HEK293T (cell line): Measurements from ENCODE around the gene GFRA1.
A peak's percentile ranks its signal among the peaks of the same experiment; 100 is the strongest.

Experiments
- CTCF ChIA-PET: fragments of 350-600 bp; formaldehyde crosslinking; extraction: SDS; loops from one replicate; lab custom pipeline; 2021; ENCODE audit warnings: antibody characterized with exemption, inconsistent platforms; lab: Yijun Ruan, JAX
- POLR2A ChIA-PET: fragments of 350-600 bp; formaldehyde crosslinking; extraction: SDS; loops from one replicate; lab custom pipeline; 2020; ENCODE audit warnings: antibody characterized with exemption, inconsistent platforms; lab: Yijun Ruan, JAX
- DNase-seq: peaks from one replicate; pipeline ENCODE4 v3.0.0; 2012; ENCODE audit warnings: mixed read lengths; ENCODE audit errors: extremely low spot score
- ARNT ChIP-seq: fragments of 450-650 bp; IDR thresholded peaks from 2 replicates; pipeline ENCODE4 v1.6.1; 2017; ENCODE audit warnings: mild to moderate bottlenecking
- BHLHE40 ChIP-seq: fragments of 450-650 bp; IDR thresholded peaks from 2 replicates; pipeline ENCODE4 v1.6.1; 2016; ENCODE audit warnings: mild to moderate bottlenecking, moderate library complexity, borderline replicate concordance
- CTBP1 ChIP-seq: fragments of 450-650 bp; IDR thresholded peaks from 2 replicates; pipeline ENCODE4 v1.6.1; 2016; ENCODE audit warnings: borderline replicate concordance
- ELF4 ChIP-seq: fragments of 450-650 bp; IDR thresholded peaks from 2 replicates; pipeline ENCODE4 v1.6.1; 2017; ENCODE audit warnings: antibody characterized with exemption
- FOXA1 ChIP-seq: fragments of 450-650 bp; IDR thresholded peaks from 2 replicates; pipeline ENCODE4 v1.6.1; 2016; ENCODE audit warnings: mild to moderate bottlenecking
- FOXK2 ChIP-seq: fragments of 450-650 bp; IDR thresholded peaks from 2 replicates; pipeline ENCODE4 v1.6.1; 2016; ENCODE audit warnings: mild to moderate bottlenecking
- FOXM1 ChIP-seq: fragments of 450-650 bp; IDR thresholded peaks from 2 replicates; pipeline ENCODE4 v1.6.1; 2017; ENCODE audit warnings: mild to moderate bottlenecking, borderline replicate concordance
- HDGF ChIP-seq: fragments of 450-650 bp; IDR thresholded peaks from 2 replicates; pipeline ENCODE4 v1.6.1; 2017; ENCODE audit warnings: antibody characterized with exemption, borderline replicate concordance
- L3MBTL2 ChIP-seq: fragments of 450-650 bp; conservative IDR thresholded peaks from 2 replicates; pipeline ENCODE4 v1.6.1; 2016; ENCODE audit warnings: mild to moderate bottlenecking
- LEF1 ChIP-seq: fragments of 450-650 bp; IDR thresholded peaks from 2 replicates; pipeline ENCODE4 v1.6.1; 2017; ENCODE audit warnings: mild to moderate bottlenecking, borderline replicate concordance
- NFRKB ChIP-seq: fragments of 450-650 bp; IDR thresholded peaks from 2 replicates; pipeline ENCODE4 v1.6.1; 2016; ENCODE audit warnings: mild to moderate bottlenecking, moderate library complexity
- SP1 ChIP-seq: fragments of 450-650 bp; IDR thresholded peaks from 2 replicates; pipeline ENCODE4 v1.6.1; 2017
- SUZ12 ChIP-seq: fragments of 450-650 bp; IDR thresholded peaks from 2 replicates; pipeline ENCODE4 v1.6.1; 2016; ENCODE audit warnings: mild to moderate bottlenecking
- TARDBP ChIP-seq: fragments of 450-650 bp; IDR thresholded peaks from 2 replicates; pipeline ENCODE4 v1.6.1; 2016
- ZNF384 ChIP-seq: fragments of 450-650 bp; IDR thresholded peaks from 2 replicates; pipeline ENCODE4 v1.6.1; 2016
- TF ChIP-seq, protein P1 (sequence below): fragments of 450-650 bp; IDR thresholded peaks from 2 replicates; pipeline ENCODE4 v1.6.1; 2016

The GFRA1 gene, protein sequence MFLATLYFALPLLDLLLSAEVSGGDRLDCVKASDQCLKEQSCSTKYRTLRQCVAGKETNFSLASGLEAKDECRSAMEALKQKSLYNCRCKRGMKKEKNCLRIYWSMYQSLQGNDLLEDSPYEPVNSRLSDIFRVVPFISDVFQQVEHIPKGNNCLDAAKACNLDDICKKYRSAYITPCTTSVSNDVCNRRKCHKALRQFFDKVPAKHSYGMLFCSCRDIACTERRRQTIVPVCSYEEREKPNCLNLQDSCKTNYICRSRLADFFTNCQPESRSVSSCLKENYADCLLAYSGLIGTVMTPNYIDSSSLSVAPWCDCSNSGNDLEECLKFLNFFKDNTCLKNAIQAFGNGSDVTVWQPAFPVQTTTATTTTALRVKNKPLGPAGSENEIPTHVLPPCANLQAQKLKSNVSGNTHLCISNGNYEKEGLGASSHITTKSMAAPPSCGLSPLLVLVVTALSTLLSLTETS

DNA sequence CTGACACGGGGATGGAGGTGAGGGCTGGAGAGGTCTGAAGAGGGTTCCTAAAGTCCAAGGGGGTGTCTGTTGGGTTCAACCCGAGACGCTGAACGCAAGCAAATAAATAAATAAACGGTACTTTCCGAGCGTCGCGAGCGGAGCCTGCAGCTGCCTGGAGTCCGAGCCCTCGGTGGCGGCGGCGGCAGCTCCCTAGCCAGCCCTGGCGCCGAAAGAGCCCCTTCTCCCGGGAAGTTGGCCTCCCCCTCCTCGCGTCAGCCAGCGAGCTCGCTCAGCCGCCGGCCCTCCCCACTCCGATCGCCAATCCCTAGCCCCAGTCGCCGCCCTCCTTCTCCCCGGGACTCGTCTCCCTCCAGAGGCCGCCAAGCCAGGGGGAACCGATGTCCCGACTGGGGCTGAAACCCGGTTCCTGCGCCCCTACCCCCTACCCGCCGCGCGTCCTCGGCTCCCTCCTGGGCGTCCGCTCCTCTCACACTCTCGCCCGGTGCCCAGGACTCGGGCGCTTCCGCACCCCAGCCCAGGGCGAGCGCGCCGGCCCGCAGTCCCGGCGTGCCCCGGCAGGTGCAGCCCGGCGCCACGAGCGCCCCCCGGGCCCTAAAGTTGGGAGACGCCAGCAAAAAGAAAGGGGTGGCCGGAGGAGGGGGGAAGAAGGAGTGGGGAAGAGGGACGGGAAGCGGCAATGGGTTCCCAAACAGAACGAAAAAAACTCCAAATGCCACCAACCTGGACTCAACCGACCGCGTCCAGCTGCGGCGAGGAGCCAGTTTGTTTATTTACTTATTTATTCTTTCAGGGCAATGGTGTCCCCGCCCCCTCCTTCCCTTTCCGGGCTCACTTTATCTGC is at the start of gene GFRA1:
Gene GFRA1, minus strand, starts transcription at position 767 of the 844 bp plus-strand sequence. CDS start 1,177 bp downstream, outside the sequence.
- no peak for TF ChIP-seq CTBP1
- no peak for TF ChIP-seq NFRKB
- TF ChIP-seq ZNF384 = no peak
- peak; percentile 42 for TF ChIP-seq L3MBTL2
- peak; percentile 70 for DNase-seq
- ChIA-PET CTCF (interaction anchor here (0.6 to 1.6 kb wide), 6 partner anchors 9 to 1371 kb away, joined by 3 to 5 read pairs (median 3); no protein-coding TSS in a partner anchor), POLR2A (interaction anchor here (0.6 to 1.1 kb wide), 4 partner anchors 9 to 426 kb away, joined by 3 to 6 read pairs (median 4); no protein-coding TSS in a partner anchor)

DNA sequence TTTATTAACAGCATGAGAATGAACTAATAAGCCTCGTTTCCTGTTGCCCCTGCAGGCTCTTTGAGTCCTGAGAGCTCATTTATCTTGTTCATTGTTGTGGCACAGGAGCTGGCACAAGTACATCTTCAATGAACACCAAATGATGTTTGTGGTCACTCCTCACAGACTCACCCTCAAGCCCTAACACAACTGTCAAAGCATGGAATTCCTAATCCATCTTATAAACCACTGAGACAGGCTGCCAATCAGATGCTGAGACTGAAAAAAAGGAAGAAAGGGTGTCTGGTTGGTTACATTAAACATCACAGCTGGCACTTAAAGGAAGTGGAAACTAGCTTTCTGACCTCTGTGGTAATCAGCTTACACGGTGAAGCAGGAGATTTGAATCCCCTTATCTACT is 43.5 kb upstream of the GFRA1 start:
- ChIA-PET CTCF (no interaction called here), POLR2A (no interaction called here)
- DNase-seq = no peak
- no peak for TF ChIP-seq FOXM1
- TF ChIP-seq, protein P1, sequence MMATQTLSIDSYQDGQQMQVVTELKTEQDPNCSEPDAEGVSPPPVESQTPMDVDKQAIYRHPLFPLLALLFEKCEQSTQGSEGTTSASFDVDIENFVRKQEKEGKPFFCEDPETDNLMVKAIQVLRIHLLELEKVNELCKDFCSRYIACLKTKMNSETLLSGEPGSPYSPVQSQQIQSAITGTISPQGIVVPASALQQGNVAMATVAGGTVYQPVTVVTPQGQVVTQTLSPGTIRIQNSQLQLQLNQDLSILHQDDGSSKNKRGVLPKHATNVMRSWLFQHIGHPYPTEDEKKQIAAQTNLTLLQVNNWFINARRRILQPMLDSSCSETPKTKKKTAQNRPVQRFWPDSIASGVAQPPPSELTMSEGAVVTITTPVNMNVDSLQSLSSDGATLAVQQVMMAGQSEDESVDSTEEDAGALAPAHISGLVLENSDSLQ = peak; percentile 29; the same call in 1 of the 2 replicates

DNA sequence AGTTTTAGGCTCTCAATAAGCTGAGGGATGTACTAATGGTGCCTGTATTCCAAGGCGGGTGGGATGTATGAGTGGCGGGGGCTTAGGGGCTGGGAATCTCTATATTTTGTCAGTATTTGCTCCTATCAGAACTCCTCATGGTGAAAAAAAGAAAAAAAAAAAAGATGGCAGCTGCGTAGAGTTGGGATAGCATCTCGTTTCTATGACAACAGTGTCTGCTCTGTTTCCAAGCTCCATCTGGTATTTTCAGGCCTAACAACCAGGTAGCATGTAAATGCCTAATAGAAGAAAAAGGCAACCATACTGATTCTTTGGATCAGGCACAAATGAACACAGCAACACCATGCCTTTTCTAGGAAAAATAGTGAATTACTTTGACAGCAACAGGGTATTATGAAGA is 39.5 kb upstream of the GFRA1 start:
- no peak for DNase-seq
- TF ChIP-seq HDGF = no peak
- no peak for TF ChIP-seq ELF4
- TF ChIP-seq FOXA1 = no peak
- no peak for TF ChIP-seq FOXK2
- no peak for TF ChIP-seq BHLHE40
- no peak for TF ChIP-seq CTBP1
- TF ChIP-seq SUZ12 = no peak
- no peak for TF ChIP-seq ZNF384
- TF ChIP-seq L3MBTL2 = no peak
- no peak for TF ChIP-seq ARNT
- TF ChIP-seq FOXM1 = no peak
- no peak for TF ChIP-seq SP1
- TF ChIP-seq TARDBP = no peak
- TF ChIP-seq, protein P1 = no peak
- ChIA-PET POLR2A (no interaction called here), CTCF (interaction anchor here (0.6 kb wide), 1 partner anchor 329 kb away, joined by 3 read pairs; no protein-coding TSS in a partner anchor)

DNA sequence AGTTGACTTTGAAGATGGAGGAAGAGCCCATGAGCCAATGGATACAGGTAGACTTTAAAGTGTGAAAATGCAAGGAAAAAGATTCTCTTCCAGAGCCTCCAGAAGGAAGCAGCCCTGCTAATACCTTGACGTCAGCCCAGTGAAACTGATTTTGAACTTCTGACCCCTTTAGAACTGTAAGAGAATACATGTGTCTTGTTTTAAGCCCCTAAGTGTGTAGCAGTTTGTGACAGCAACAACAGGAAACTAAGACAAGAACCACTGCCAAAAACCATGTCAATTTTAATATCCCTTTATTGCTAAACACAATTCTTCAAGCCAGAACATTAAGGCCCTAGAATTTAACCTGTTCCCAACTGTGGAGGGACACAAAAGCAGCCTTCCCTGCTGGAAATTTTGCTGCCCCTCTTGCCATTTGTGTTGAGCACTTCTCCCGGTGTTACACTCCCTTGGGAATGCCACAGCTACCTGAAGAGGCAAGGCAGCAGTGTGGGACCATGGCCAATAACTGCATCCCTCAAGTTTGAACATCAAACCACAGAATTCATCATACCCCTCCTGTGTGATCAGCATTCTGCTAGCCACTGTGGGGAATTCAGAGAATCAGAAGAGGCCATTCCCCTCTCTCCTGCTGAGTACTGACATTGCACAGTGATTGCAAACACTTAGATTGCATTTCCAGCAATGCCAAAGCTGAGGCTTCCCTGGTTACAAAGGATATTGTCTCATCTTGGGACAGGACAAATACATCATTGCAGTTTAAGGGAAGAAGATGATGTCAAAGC is 38.9 kb upstream of the GFRA1 start:
- TF ChIP-seq ARNT (no peak), LEF1 (no peak), CTBP1 (no peak), SUZ12 (no peak), NFRKB (no peak), SP1 (no peak), FOXK2 (no peak), BHLHE40 (no peak), L3MBTL2 (no peak), FOXM1 (no peak), TARDBP (no peak), HDGF (no peak), ZNF384 (no peak), FOXA1 (no peak), ELF4 (no peak)
- TF ChIP-seq, protein P1 = no peak
- ChIA-PET CTCF (no interaction called here), POLR2A (no interaction called here)
- DNase-seq = no peak

- ChIA-PET CTCF (no interaction called here), POLR2A (no interaction called here)
- no peak for DNase-seq
- no peak for TF ChIP-seq ELF4
- no peak for TF ChIP-seq FOXA1
- no peak for TF ChIP-seq ARNT
- TF ChIP-seq TARDBP = no peak
- no peak for TF ChIP-seq SP1
- TF ChIP-seq HDGF = no peak
- no peak for TF ChIP-seq BHLHE40
- TF ChIP-seq FOXM1 = no peak
- TF ChIP-seq, protein P1 = no peak
- no peak for TF ChIP-seq NFRKB
These were observed 38.0 kb upstream of the GFRA1 start for GRCh38 chr10:116311016-116311415.
